K562 (cell line): ENCODE data around the gene S100A10. TPM values are rescaled to one million over a fixed set of nuclear protein-coding genes. Genes with fewer than 3 reads are reported as not detected.

Experiments used
- ATAC-seq: fragments of 200-7000 bp; cut with Tn5 transposase; 3 replicates; pipeline ENCODE4 v1.9.1; 2020; ENCODE audit warnings: moderate library complexity
- BruUV-seq: library from RNA; stranded (reverse); fragments of 400-500 nt; replicated peaks from 2 replicates; lab custom pipeline; 2021; lab: Mats Ljungman, UMichigan
- CTCF ChIA-PET: fragments of 300-600 bp; formaldehyde crosslinking; extraction: SDS; loops from one replicate; lab custom pipeline; 2021; ENCODE audit warnings: low intra/inter-chr PET ratio; lab: Yijun Ruan, JAX
- POLR2A ChIA-PET: fragments of 300-600, 350-650 bp; sonication (Branson Sonifier 250); formaldehyde crosslinking; extraction: SDS; loops from one replicate; lab custom pipeline; 2021; ENCODE audit warnings: antibody characterized with exemption, inconsistent platforms; lab: Yijun Ruan, JAX
- DNase-seq, 4 experiments: peaks; one replicate each; pipeline versions ENCODE4 v3.0.0 to v3.0.0-alpha.2; 2011 to 2018; ENCODE audit warnings: low spot score in 3 of 4, mixed read lengths in 3 of 4; ENCODE audit errors: extremely low read depth in 1 of 4
- FAIRE-seq: peaks from 2 replicates; lab custom pipeline; 2011; peaks lifted over from hg19 to GRCh38; lab: Jason Lieb, UNC
- H2AFZ ChIP-seq: 2 replicates; pipeline ENCODE4 v1.6.0; 2011; ENCODE audit warnings: low read depth, low read length, control low read depth, inconsistent platforms
- H3K27ac ChIP-seq: fragments of 200-600 bp; 3 replicates; pipeline ENCODE4 v1.8.0; 2011; ENCODE audit warnings: low read depth, mild to moderate bottlenecking, control low read depth, inconsistent platforms, low read length, moderate library complexity, mixed read lengths; ENCODE audit errors: extremely low read depth
- H3K27me3 ChIP-seq, 2 experiments: fragments of 300-600 bp in 1 of 2; 2 replicates in 1 of 2; 3 replicates in 1 of 2; pipeline versions ENCODE4 v1.6.0 to v1.8.0; 2011; ENCODE audit warnings: inconsistent platforms in 2 of 2, low read length in 2 of 2, mild to moderate bottlenecking in 1 of 2, mixed read lengths in 1 of 2, moderate library complexity in 1 of 2; ENCODE audit not compliant: control insufficient read depth in 2 of 2, insufficient read depth in 2 of 2
- H3K36me3 ChIP-seq: fragments of 300-600 bp; 3 replicates; pipeline ENCODE4 v1.8.0; 2011; ENCODE audit warnings: mild to moderate bottlenecking, low read length, inconsistent platforms; ENCODE audit not compliant: control insufficient read depth, insufficient read depth
- H3K4me1 ChIP-seq, 2 experiments: fragments of 200-600 bp in 1 of 2; replicated peaks in 1 of 2; 2 replicates in 1 of 2; 3 replicates in 1 of 2; pipeline versions ENCODE4 v1.5.1 to v1.8.0; 2011; ENCODE audit warnings: inconsistent platforms in 2 of 2, low read length in 2 of 2, mild to moderate bottlenecking in 1 of 2, mixed read lengths in 1 of 2, moderate library complexity in 1 of 2; ENCODE audit not compliant: control insufficient read depth in 2 of 2, insufficient read depth in 2 of 2
- H3K4me2 ChIP-seq: 2 replicates; pipeline ENCODE4 v1.6.1; 2011; ENCODE audit warnings: low read length, control low read depth, inconsistent platforms, mixed read lengths; ENCODE audit not compliant: insufficient read depth
- H3K4me3 ChIP-seq: fragments of 200-600 bp; sonication (generic), shearing (Covaris generic); 2 replicates; pipeline ENCODE4 v1.5.1; 2016; ENCODE audit warnings: control low read depth, inconsistent platforms
- H3K79me2 ChIP-seq: fragments of 200-600 bp; 3 replicates; pipeline ENCODE4 v1.8.0; 2011; ENCODE audit warnings: low read length, inconsistent platforms; ENCODE audit not compliant: control insufficient read depth, insufficient read depth
- H3K9ac ChIP-seq, 2 experiments: 2 replicates each; pipeline versions ENCODE4 v1.6.0 to v1.6.1; 2011; ENCODE audit warnings: low read depth in 2 of 2, low read length in 2 of 2, control low read depth in 1 of 2, inconsistent platforms in 1 of 2, mild to moderate bottlenecking in 1 of 2, mixed read lengths in 1 of 2; ENCODE audit not compliant: insufficient read depth in 1 of 2
- H3K9me1 ChIP-seq: one replicate; pipeline ENCODE4 v1.6.0; 2011; ENCODE audit warnings: inconsistent platforms, mild to moderate bottlenecking, low read length, moderate library complexity; ENCODE audit not compliant: control insufficient read depth, insufficient read depth
- H3K9me3 ChIP-seq: replicated peaks from 2 replicates; pipeline ENCODE4 v1.5.1; 2011; ENCODE audit warnings: low read depth, low read length, inconsistent platforms; ENCODE audit not compliant: control insufficient read depth, insufficient read depth
- H4K20me1 ChIP-seq: replicated peaks from 2 replicates; pipeline ENCODE4 v1.6.1; 2011; ENCODE audit warnings: low read length, inconsistent platforms, mixed read lengths; ENCODE audit not compliant: control insufficient read depth, insufficient read depth
- DACH1 ChIP-seq: fragments of 450-650 bp; IDR thresholded peaks from 2 replicates; pipeline ENCODE4 v1.6.1; 2018; ENCODE audit not compliant: partially characterized antibody
- GABPB1 ChIP-seq: sonication (generic); formaldehyde crosslinking; IDR thresholded peaks from 2 replicates; pipeline ENCODE4 v1.8.0; 2022; ENCODE audit warnings: mild to moderate bottlenecking, missing genetic modification reagents
- RAD51 ChIP-seq: fragments of 450-650 bp; IDR thresholded peaks from 2 replicates; pipeline ENCODE4 v1.7.1; 2016; ENCODE audit warnings: low read depth, mild to moderate bottlenecking, borderline replicate concordance
- SMAD4 ChIP-seq: fragments of 250-450 bp; sonication (Bioruptor Pico); conservative IDR thresholded peaks from 2 replicates; pipeline ENCODE4 v1.8.0; 2021; ENCODE audit warnings: inconsistent platforms, mild to moderate bottlenecking, moderate library complexity
- ZBTB40 ChIP-seq, 2 experiments: fragments of 450-650 bp in 1 of 2; sonication (generic) in 1 of 2; formaldehyde crosslinking in 1 of 2; IDR thresholded peaks; 2 replicates each; pipeline versions ENCODE4 v1.7.1 to v1.9.0; 2016 to 2022; ENCODE audit warnings: inconsistent platforms in 1 of 2, mild to moderate bottlenecking in 1 of 2, missing genetic modification reagents in 1 of 2
- ZFP1 ChIP-seq: fragments of 450-650 bp; formaldehyde crosslinking; IDR thresholded peaks from 2 replicates; pipeline ENCODE4 v1.4.0; 2020; ENCODE audit warnings: mild to moderate bottlenecking, mixed read lengths
- ZNF184 ChIP-seq: sonication (generic); formaldehyde crosslinking; IDR thresholded peaks from 2 replicates; pipeline ENCODE4 v1.5.0; 2020; ENCODE audit warnings: missing genetic modification reagents
- WGBS: fragments of 100-300 bp; shearing (Covaris generic); methylation state at CpG from one replicate; pipeline ENCODE4 v1.1.6; 2016; ENCODE audit warnings: low coverage, mixed read lengths; ENCODE audit not compliant: insufficient coverage; ENCODE audit errors: missing lambda C conversion rate; 5-methylcytosine and 5-hydroxymethylcytosine counted together
- in situ Hi-C: fragments of 300-500 bp; cut with MboI; formaldehyde crosslinking; loops from 4 replicates; pipeline ENCODE4 v1.15.0; 2018; ENCODE audit warnings: inconsistent platforms, mixed read lengths
- intact Hi-C: fragments of 100-400 bp; cut with micrococcal nuclease; formaldehyde crosslinking; loops from 2 replicates; pipeline ENCODE4 v1.14.2; 2022
- polyA plus RNA-seq, 8 experiments: library from polyadenylated mRNA; depleted of rRNA in 4 of 8; stranded (reverse) in 5 of 8; unstranded in 3 of 8; fragments of >200 nt; fragmentation: Nextera tagmentation in 2 of 8; fragmentation: Illumina TruSeq in 1 of 8; extraction: Ambion mirVana in 2 of 8; extraction: Trizol in 1 of 8; gene quantifications; 2 replicates each; pipeline versions ENCODE4 v1.2.1 to v1.2.3, GENCODE V29; 2011 to 2014; ENCODE audit warnings: inconsistent platforms in 1 of 8, missing spikeins in 1 of 8
- total RNA-seq, 7 experiments: library from RNA; depleted of rRNA in 6 of 7; stranded (reverse); fragments of >200 nt in 6 of 7; fragmentation: Illumina TruSeq in 2 of 7; extraction: Trizol in 2 of 7; gene quantifications; 2 replicates each; pipeline versions ENCODE4 v1.2.1 to v1.2.3, GENCODE V29; 2011 to 2021; ENCODE audit warnings: low replicate concordance in 1 of 7
- TF ChIP-seq, protein P1 (sequence below), 3 experiments: fragments of 200-800 bp in 1 of 3; fragments of 250-450 bp in 1 of 3; fragments of 450-650 bp in 1 of 3; sonication (Bioruptor Pico) in 1 of 3; sonication (Bioruptor generic) in 1 of 3; formaldehyde crosslinking in 1 of 3; IDR thresholded peaks; 2 replicates each; pipeline versions ENCODE4 v1.6.1 to v1.8.0; 2016 to 2022; ENCODE audit warnings: mild to moderate bottlenecking in 2 of 3, missing genetic modification characterization in 2 of 3, missing compliant biosample characterization in 1 of 3, moderate library complexity in 1 of 3

The S100A10 gene
- total and polyA plus RNA-seq, 9 of the 15 experiments (the other 6 are each of a cell fraction or from before 2014, with no cell fraction given), result 0.32 to 1.6 (median 0.50) TPM; not detected in 3

DNA sequence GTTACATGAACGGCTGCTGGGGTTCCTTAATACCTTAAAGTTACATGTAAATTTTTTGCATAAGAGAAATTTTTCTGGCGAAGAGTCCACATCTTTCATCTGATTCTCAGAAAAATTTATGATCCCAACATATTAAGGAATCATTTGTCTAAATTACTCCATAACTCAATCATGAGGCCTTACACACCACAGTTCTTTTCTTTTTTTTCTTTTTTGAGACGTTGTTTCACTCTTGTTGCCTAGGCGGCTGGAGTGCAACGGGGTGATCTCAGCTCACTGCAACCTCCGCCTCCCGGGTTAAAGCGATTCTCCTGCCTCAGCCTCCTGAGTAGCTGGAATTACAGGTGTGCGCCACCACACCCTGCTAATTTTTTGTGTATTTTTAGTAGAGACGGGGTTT is 45.2 kb upstream of the S100A10 start:
- Histone ChIP-seq H3K27me3 (no peaks in the 10 kb centered on the region), H4K20me1 (no peaks in the 10 kb centered on the region), H3K27ac (no peak overlapping the region), H3K4me2 (no peak overlapping the region), H3K4me3 (no peak overlapping the region), H3K9me1 (no peaks in the 10 kb centered on the region), H3K36me3 (peaks cover 3% of the 10 kb centered on the region; the same call in 2 of the 3 replicates), H2AFZ (no peak overlapping the region), H3K79me2 (peaks cover 29% of the 10 kb centered on the region), H3K9me3 (no peaks in the 10 kb centered on the region), H3K4me1 (peaks cover 23 to 24% of the 10 kb centered on the region in 2 experiments), H3K9ac (no peak overlapping the region)
- intact Hi-C loops (loop anchor here (1.0 kb wide), 1 partner anchor 8 kb away; no protein-coding TSS in a partner anchor), in situ Hi-C loops (no loop called here)
- no peak for ATAC-seq
- DNase-seq, result no peak
- CTCF ChIA-PET, result no interaction called here
- no TSS peak for BruUV-seq
- POLR2A ChIA-PET, result no interaction called here
- 85% methylated on average over 10 of the region's 10 CpGs for WGBS
- no peak for FAIRE-seq
- TF ChIP-seq DACH1, result no peak
- TF ChIP-seq ZFP1 (CRISPR knock-in tag), result no peak
- no peak for TF ChIP-seq GABPB1 (CRISPR knock-in tag)
- TF ChIP-seq ZNF184, result no peak
- no peak for TF ChIP-seq RAD51
- TF ChIP-seq ZBTB40 (IDR thresholded peaks at IDR 0.05), result no peak
- no peak for TF ChIP-seq ZBTB40 (CRISPR knock-in tag; IDR thresholded peaks at IDR 0.05)
- TF ChIP-seq, protein P1, sequence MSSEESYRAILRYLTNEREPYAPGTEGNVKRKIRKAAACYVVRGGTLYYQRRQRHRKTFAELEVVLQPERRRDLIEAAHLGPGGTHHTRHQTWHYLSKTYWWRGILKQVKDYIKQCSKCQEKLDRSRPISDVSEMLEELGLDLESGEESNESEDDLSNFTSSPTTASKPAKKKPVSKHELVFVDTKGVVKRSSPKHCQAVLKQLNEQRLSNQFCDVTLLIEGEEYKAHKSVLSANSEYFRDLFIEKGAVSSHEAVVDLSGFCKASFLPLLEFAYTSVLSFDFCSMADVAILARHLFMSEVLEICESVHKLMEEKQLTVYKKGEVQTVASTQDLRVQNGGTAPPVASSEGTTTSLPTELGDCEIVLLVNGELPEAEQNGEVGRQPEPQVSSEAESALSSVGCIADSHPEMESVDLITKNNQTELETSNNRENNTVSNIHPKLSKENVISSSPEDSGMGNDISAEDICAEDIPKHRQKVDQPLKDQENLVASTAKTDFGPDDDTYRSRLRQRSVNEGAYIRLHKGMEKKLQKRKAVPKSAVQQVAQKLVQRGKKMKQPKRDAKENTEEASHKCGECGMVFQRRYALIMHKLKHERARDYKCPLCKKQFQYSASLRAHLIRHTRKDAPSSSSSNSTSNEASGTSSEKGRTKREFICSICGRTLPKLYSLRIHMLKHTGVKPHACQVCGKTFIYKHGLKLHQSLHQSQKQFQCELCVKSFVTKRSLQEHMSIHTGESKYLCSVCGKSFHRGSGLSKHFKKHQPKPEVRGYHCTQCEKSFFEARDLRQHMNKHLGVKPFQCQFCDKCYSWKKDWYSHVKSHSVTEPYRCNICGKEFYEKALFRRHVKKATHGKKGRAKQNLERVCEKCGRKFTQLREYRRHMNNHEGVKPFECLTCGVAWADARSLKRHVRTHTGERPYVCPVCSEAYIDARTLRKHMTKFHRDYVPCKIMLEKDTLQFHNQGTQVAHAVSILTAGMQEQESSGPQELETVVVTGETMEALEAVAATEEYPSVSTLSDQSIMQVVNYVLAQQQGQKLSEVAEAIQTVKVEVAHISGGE (CRISPR knock-in tag; IDR thresholded peaks at IDR 0.05), result no peak
- no peak for TF ChIP-seq SMAD4
